Putamen (tissue), 1 donor: ENCODE data around the gene DPY19L2.
"Not testable (repeated sequence)": the region's sequence is repeated elsewhere in the genome, so short reads cannot be mapped to it uniquely, and the experiment has no call there.

Experiments used
- DNase-seq: peaks from one replicate; pipeline ENCODE4 v3.0.0-alpha.2; 2016; ENCODE audit warnings: low spot score

DPY19L2 gene

GRCh38 chr12:63529641-63530040 is 138.7 kb downstream of the DPY19L2 start:
- not testable (repeated sequence) for DNase-seq

- DNase-seq: no peak
Observed at GRCh38 chr12:63525831-63526230, 142.5 kb downstream of the DPY19L2 start.

- DNase-seq: no peak
Observed at GRCh38 chr12:63521706-63522105, 146.6 kb downstream of the DPY19L2 start.
